OCI-LY3 (cell line): ENCODE measurements around the gene ARHGAP6.

ENCODE experiments used
- H2AFZ ChIP-seq: fragments of 200-600, 300-600 bp; shearing (Covaris generic); 2 replicates; pipeline ENCODE4 v1.6.0; 2014; ENCODE audit warnings: antibody characterized with exemption, low read depth, low read length
- H3K27ac ChIP-seq: fragments of 200-600, 300-600 bp; sonication (generic); 2 replicates; pipeline ENCODE4 v1.5.1; 2014; ENCODE audit warnings: mild to moderate bottlenecking, low read length, moderate library complexity, mixed read lengths
- H3K27me3 ChIP-seq: fragments of 200-600, 300-600 bp; sonication (generic); 2 replicates; pipeline ENCODE4 v1.6.1; 2014; ENCODE audit warnings: low read depth, low read length, mixed read lengths
- H3K36me3 ChIP-seq: fragments of 200-600, 300-600 bp; sonication (generic); replicated peaks from 2 replicates; pipeline ENCODE3; 2014; ENCODE audit warnings: low read depth, low read length, mixed read lengths
- H3K4me1 ChIP-seq: fragments of 300-600, 200-600 bp; sonication (generic); 2 replicates; pipeline ENCODE4 v1.6.1; 2014; ENCODE audit warnings: low read length, mixed read lengths
- H3K4me2 ChIP-seq: fragments of 200-600, 300-600 bp; sonication (generic); 2 replicates; pipeline ENCODE4 v1.6.1; 2014; ENCODE audit warnings: low read length, mixed read lengths
- H3K4me3 ChIP-seq: fragments of 300-600, 200-600 bp; sonication (generic); 2 replicates; pipeline ENCODE4 v1.5.1; 2014; ENCODE audit warnings: antibody characterized with exemption, mild to moderate bottlenecking, low read length, moderate library complexity
- H3K79me2 ChIP-seq: fragments of 300-600, 200-600 bp; shearing (Covaris generic); 2 replicates; pipeline ENCODE4 v1.6.1; 2014; ENCODE audit warnings: mild to moderate bottlenecking, low read length, mixed read lengths
- H3K9ac ChIP-seq: fragments of 300-600, 200-600 bp; shearing (Covaris generic); 2 replicates; pipeline ENCODE4 v1.6.0; 2014; ENCODE audit warnings: mild to moderate bottlenecking, low read length, moderate library complexity
- H3K9me3 ChIP-seq: fragments of 200-600, 300-600 bp; shearing (Covaris generic); 2 replicates; pipeline ENCODE4 v1.6.1; 2014; ENCODE audit warnings: low read length, mixed read lengths; ENCODE audit not compliant: insufficient read depth
- H4K20me1 ChIP-seq: fragments of 200-600, 300-600 bp; sonication (generic); 2 replicates; pipeline ENCODE4 v1.6.1; 2016; ENCODE audit warnings: low read length, mixed read lengths; ENCODE audit not compliant: insufficient read depth
- CTCF ChIP-seq: fragments of 200-600, 300-600 bp; sonication (generic); IDR thresholded peaks from 2 replicates; pipeline ENCODE4 v1.5.1; 2014; ENCODE audit warnings: antibody characterized with exemption, low read length, low read depth
- EZH2phosphoT487 ChIP-seq: fragments of 200-600 bp; shearing (Covaris generic); IDR thresholded peaks from 2 replicates; pipeline ENCODE4 v1.6.1; 2018; ENCODE audit warnings: antibody characterized with exemption, mixed run types, low read depth

The ARHGAP6 gene

GRCh38 chrX:11376163-11376562, 289.6 kb downstream of the ARHGAP6 start:
- no peaks in the 10 kb centered on the region for H3K4me1 ChIP-seq
- H3K4me3 ChIP-seq = no peak overlapping the region
- no peaks in the 10 kb centered on the region for H4K20me1 ChIP-seq
- H3K79me2 ChIP-seq = no peaks in the 10 kb centered on the region
- H3K27me3 ChIP-seq = no peaks in the 10 kb centered on the region
- no peak overlapping the region for H3K27ac ChIP-seq
- H3K9me3 ChIP-seq = no peaks in the 10 kb centered on the region
- no peak overlapping the region for H3K4me2 ChIP-seq
- H3K9ac ChIP-seq = no peak overlapping the region
- TF ChIP-seq EZH2phosphoT487 = no peak
- no peak for TF ChIP-seq CTCF
- H2AFZ ChIP-seq = no peak overlapping the region
- no peaks in the 10 kb centered on the region for H3K36me3 ChIP-seq

GRCh38 chrX:11375614-11376119, 290.1 kb downstream of the ARHGAP6 start:
- no peaks in the 10 kb centered on the region for H3K9me3 ChIP-seq
- no peak overlapping the region for H3K27ac ChIP-seq
- no peak overlapping the region for H3K9ac ChIP-seq
- H3K4me3 ChIP-seq = no peak overlapping the region
- H3K79me2 ChIP-seq = no peaks in the 10 kb centered on the region
- H2AFZ ChIP-seq = no peak overlapping the region
- H3K27me3 ChIP-seq = no peaks in the 10 kb centered on the region
- H4K20me1 ChIP-seq = no peaks in the 10 kb centered on the region
- H3K4me2 ChIP-seq = no peak overlapping the region
- TF ChIP-seq EZH2phosphoT487 = no peak
- TF ChIP-seq CTCF = no peak
- H3K4me1 ChIP-seq = no peaks in the 10 kb centered on the region
- no peaks in the 10 kb centered on the region for H3K36me3 ChIP-seq

- no peak overlapping the region for H3K27ac ChIP-seq
- no peaks in the 10 kb centered on the region for H3K79me2 ChIP-seq
- no peaks in the 10 kb centered on the region for H3K36me3 ChIP-seq
- H3K4me3 ChIP-seq = no peak overlapping the region
- no peaks in the 10 kb centered on the region for H3K4me1 ChIP-seq
- H3K4me2 ChIP-seq = no peak overlapping the region
- no peak overlapping the region for H2AFZ ChIP-seq
- H3K27me3 ChIP-seq = no peaks in the 10 kb centered on the region
- no peak overlapping the region for H3K9ac ChIP-seq
- no peaks in the 10 kb centered on the region for H4K20me1 ChIP-seq
- TF ChIP-seq CTCF = no peak
- H3K9me3 ChIP-seq = no peaks in the 10 kb centered on the region
These were observed 291.1 kb downstream of the ARHGAP6 start for GRCh38 chrX:11374570-11374969.

- Histone ChIP-seq H3K4me1 (no peaks in the 10 kb centered on the region), H4K20me1 (no peaks in the 10 kb centered on the region), H3K79me2 (no peaks in the 10 kb centered on the region), H3K4me2 (no peak overlapping the region), H3K4me3 (no peak overlapping the region), H3K27ac (no peak overlapping the region), H3K9ac (no peak overlapping the region), H3K36me3 (no peaks in the 10 kb centered on the region), H3K27me3 (no peaks in the 10 kb centered on the region), H2AFZ (no peak overlapping the region), H3K9me3 (no peaks in the 10 kb centered on the region)
- no peak for TF ChIP-seq EZH2phosphoT487
- no peak for TF ChIP-seq CTCF
These were observed 294.6 kb downstream of the ARHGAP6 start for GRCh38 chrX:11371106-11371505.
